Stimulated activated CD8-positive, alpha-beta memory T cell treated with anti-CD3 and anti-CD28 coated beads, Interleukin-12 subunit alpha, Interleukin-12 subunit beta, amount 100 ng/mL, for 24 hours (primary cell): Measurements from ENCODE around the gene VTI1A.

Experiments
- DNase-seq: peaks from one replicate; pipeline ENCODE4 v3.0.0-alpha.2; 2020; ENCODE audit errors: extremely low read depth

Gene VTI1A

DNA sequence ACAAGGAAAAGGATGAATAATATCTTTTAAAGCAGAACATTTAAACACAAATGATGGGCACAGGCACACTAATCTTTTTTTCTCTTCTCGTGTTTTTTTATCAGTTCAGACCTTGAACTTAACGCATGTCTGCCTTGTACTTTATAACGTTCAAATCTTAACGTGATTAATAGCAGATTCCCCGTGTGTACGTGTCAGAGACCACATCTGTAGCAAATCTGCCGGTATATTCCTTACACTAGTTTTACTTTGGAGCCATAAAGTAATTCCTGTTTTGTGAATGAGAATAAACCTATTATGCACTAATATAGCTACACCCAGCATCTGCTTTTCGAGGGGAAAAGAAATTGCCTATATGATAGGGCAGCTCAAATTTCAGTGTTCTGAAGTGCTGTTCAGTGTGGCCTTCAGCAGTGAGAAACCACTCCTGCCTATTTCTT, 337.0 kb downstream of the VTI1A start:
- DNase-seq: no peak

- no peak for DNase-seq
Observed at GRCh38 chr10:112785089-112785488, 338.1 kb downstream of the VTI1A start.

- no peak for DNase-seq
Observed at GRCh38 chr10:112789248-112789647, 342.2 kb downstream of the VTI1A start.

DNA sequence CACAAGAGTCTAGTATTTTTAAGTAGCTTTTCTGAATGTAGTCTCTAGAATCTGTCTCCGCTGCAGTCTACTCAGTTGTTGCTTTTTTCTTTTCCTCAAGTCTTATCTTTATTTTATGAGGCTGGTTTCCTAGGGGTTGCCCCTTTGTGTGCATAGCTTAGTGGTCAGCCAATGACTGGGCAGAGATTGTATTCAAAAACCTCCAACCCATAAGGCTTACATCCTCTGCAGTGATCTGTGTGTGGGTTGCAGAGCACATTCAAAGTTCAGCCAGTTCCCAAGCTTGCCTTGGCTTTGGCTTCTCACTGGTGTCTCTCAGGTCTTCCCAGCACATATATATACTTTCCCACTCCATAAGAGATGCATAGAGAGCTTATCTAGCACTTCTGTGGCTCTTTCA, 343.0 kb downstream of the VTI1A start:
- DNase-seq: no peak

GRCh38 chr10:112790921-112791320, 343.9 kb downstream of the VTI1A start:
- no peak for DNase-seq

DNA sequence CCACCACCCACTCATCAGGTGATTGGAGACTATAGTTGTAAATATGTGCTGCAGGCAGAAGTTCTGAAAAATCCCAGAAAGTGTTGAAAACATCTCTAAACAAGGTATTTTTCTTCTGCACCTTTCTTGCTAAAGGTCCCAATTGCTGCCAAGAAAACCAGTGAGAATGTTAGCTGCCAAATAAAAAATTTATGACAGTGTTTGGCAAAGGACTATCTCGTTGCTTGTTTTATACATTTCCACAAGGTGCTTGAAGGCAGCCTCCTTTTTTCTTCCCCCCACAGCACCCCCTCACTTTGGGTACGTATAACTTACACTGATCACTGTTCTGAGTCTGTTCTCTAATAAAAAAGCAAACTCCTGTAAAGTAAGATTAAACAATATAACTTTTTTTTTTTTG, 344.4 kb downstream of the VTI1A start:
- DNase-seq: no peak

GRCh38 chr10:112792487-112793201, 345.6 kb downstream of the VTI1A start:
- DNase-seq: no peak

DNA sequence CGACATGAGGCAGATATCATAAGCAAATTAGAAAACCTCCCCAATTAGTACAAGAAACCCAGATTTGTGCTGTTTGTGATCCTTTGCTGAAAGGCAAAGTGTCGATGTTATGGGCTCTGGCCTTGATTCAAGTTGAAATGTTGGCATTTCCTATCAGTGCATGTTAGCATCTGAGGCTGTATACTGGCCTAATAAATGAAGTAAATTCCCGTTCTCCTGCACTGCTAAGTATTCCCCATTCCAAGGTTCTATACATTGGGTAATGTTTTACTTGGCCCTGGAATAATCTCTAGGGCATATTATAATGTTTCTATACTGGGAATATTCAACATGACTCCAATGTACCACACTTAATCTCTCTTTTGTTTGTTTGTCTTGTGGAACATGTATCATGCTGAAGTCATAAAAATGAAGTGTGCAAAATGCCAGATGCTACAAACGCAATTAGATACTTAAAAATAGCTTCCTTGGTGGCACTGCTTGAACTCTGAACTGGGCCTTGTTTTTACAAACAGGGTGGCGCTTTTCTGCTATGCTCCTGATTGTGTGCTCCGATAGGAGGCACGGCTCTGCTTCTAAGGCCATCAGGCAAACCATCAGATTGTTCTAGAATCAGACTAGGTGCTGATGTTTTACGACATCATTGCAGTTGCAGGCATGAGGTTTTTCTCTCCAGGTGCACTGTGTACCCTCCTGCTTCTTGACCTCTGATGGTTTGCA, 346.3 kb downstream of the VTI1A start:
- DNase-seq: no peak

DNA sequence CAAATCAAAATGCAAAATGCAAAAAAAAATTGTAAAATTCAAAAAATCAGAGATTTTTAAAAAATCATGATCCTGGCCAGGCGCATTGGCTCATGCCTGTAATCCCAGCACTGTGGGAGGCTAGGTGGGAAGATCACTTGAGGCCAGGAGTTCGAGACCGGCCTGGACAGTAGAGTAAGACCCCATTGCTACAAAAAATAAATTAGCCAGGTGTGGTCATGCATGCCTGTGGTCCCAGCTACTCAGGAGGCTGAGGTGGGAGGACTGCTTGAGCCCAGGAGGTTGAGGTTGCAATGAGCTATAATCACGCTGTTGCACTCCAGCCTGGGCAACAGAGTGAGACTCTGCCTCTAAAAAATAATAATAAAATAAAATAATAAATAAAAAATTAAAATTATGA, 347.2 kb downstream of the VTI1A start:
- no peak for DNase-seq

DNA sequence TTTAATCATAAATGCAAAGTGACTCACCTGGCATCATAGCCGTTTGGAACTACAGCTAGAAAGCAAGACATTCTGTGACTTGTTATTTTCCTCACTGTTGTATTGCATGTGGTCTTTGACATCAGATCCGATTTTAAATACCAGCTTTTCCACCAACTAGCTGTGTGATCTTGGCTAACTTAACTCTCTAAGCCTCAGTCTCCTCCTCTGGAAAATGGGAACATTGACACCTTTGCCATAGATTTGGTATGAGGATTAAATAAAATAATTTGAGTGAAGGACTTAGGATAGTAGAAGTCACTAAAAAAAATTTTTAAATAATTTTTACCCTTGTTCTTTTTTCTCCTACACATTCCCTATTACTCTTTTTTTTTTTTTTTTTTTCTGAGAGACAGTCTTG, 348.1 kb downstream of the VTI1A start:
- DNase-seq: no peak

- DNase-seq: no peak
Observed at GRCh38 chr10:112797197-112797596, 350.2 kb downstream of the VTI1A start.

DNA sequence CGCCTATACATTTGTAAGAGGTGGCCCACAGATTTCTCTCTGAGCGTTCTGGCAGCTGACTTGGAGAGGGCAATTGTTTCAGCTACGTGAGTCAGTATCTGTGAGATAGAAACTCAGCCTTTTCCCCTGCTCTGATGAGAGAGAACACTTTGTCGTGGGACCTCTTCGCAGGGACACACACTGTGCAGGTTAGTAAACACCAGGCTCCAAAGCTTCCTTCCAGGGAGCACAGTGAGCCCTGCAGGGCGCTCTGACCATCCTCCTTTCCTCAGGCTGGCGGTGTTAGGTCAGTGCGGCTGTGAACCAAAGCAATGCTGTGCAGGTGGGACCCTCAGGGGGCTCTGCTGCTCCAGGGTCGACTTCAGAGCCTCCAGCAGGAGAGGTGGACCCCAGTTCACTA, 350.8 kb downstream of the VTI1A start:
- DNase-seq: no peak

DNA sequence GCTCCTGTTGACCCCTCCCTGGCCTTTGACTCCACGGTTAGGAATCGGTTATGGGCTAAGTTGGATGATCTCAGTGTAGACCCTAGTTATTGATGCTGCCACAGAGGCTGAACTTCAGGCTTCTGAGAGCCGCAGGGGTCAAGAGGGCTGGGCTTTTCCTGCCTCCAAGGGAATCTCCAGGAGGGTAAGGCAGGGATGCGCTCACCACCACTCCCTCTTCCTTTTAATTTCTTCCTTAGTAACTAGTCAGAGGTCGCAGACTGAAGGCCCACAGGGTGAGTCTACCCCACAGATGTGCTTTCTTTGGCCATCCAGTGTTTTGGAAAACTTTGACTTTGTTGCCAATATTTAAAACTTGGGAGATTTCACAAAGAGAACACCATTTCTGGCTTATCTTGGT, 352.0 kb downstream of the VTI1A start:
- DNase-seq: no peak

- DNase-seq: no peak
Observed at GRCh38 chr10:112799726-112800510, 352.9 kb downstream of the VTI1A start.

DNA sequence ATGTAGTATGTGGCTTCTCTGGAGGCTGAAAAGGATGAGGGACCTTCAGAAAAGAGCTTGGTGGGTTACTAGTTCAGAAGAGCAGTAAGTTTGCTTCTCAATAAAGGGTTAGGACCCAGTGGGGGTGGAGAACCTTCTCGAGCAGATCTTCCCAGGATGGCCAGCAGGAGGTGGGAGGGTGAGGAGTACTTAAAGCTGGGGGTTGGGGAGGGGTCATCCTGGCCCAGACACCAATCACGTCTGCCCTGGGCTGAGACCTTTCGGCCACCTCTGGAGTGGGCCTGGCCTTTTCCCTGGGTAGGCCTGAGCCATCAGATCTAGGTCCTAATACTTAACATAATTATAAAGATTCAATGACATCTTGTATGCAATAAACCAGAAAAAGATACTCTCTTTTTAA, 354.0 kb downstream of the VTI1A start:
- no peak for DNase-seq

GRCh38 chr10:112801748-112802147, 354.7 kb downstream of the VTI1A start:
- DNase-seq: no peak

DNA sequence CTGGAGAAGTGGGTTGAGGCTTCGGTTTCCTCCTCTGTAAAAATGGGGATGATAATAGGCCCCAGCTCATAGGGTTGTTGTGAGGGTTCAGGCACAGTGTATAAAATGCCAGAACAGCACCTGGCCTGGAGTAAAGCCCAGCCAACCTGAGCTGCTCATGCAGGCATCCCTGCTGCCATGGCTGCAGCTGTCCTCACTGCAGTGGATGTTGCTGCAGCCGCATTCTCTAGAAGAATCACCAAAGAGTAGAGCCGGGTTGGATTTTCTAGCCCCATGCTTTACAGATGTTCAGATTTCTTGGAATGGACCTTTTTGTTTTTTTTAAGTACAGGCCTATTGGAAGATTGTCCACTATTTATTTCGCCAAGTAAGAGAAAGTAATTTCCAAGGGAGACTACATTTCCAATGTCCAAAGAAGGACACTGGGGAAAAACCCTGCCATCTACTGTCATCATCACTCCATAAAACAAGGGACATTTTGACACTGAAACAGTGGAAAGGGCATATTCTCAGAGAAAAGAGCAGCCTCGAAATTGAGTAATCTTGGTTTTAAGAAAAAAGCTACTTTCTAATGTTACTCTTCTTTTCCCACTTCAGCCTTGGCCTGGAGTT, 355.5 kb downstream of the VTI1A start:
- no peak for DNase-seq

- no peak for DNase-seq
Observed at GRCh38 chr10:112803961-112804401, 357.0 kb downstream of the VTI1A start.

GRCh38 chr10:112805254-112805590, 358.2 kb downstream of the VTI1A start:
- DNase-seq: no peak

GRCh38 chr10:112805701-112806100, 358.7 kb downstream of the VTI1A start:
- no peak for DNase-seq

DNA sequence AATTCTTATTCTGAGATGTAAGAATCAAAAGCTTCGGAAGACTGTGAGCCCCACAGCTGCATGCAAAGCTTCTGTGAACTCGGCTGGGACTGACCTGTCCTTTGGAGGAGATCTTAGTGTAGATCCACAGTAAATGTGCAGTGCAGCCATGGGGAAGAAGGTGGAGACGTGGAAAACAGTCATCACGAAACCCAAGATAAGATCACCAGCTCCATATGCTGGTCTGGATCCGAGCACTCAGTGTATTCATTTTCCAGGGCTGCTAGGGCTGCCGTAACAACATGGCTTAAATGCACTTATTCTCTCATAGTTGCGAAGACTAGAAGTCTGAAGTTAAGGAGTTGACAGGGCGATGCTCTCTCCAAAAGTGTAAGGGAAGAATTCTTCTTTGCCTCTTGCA, 360.0 kb downstream of the VTI1A start:
- DNase-seq: no peak

- no peak for DNase-seq
Observed at GRCh38 chr10:112809736-112810135, 362.7 kb downstream of the VTI1A start.
